HEK293 (cell line): ENCODE results near the gene CTBP2.
A peak's percentile ranks its signal among the peaks of the same experiment; 100 is the strongest.

Experiments used
- CTCF ChIA-PET: fragments of 350-600 bp; formaldehyde crosslinking; extraction: SDS; loops from one replicate; lab custom pipeline; 2021; ENCODE audit warnings: antibody characterized with exemption; lab: Yijun Ruan, JAX
- POLR2A ChIA-PET: fragments of 300-600 bp; formaldehyde crosslinking; extraction: SDS; loops from one replicate; lab custom pipeline; 2020; ENCODE audit warnings: antibody characterized with exemption, inconsistent platforms; lab: Yijun Ruan, JAX
- H3K27ac ChIP-seq: fragments of 200-500 bp; sonication (Bioruptor generic); 2 replicates; pipeline ENCODE4 v1.5.1; 2014; ENCODE audit warnings: low read depth, low read length, control low read depth, inconsistent platforms; ENCODE audit errors: extremely low read depth
- H3K36me3 ChIP-seq, 2 experiments: fragments of 200-500 bp in 1 of 2; sonication (Bioruptor generic) in 1 of 2; 1 replicate in 1 of 2; 2 replicates in 1 of 2; pipeline ENCODE4 v1.5.1; 2014 to 2017; ENCODE audit warnings: inconsistent platforms in 2 of 2, low read length in 2 of 2; ENCODE audit not compliant: control insufficient read depth in 2 of 2, insufficient read depth in 1 of 2
- H3K4me1 ChIP-seq: fragments of 200-500 bp; sonication (Bioruptor generic); 2 replicates; pipeline ENCODE4 v1.5.1; 2014; ENCODE audit warnings: mild to moderate bottlenecking, low read length, inconsistent platforms; ENCODE audit not compliant: control insufficient read depth, insufficient read depth
- H3K4me3 ChIP-seq: 2 replicates; pipeline ENCODE4 v1.5.1; 2011; ENCODE audit warnings: low read depth, mild to moderate bottlenecking, control low read depth, low read length, moderate library complexity
- H3K9me3 ChIP-seq: fragments of 200-500 bp; sonication (Bioruptor generic); 2 replicates; pipeline ENCODE4 v1.5.1; 2014; ENCODE audit warnings: low read depth, low read length, inconsistent platforms; ENCODE audit not compliant: control insufficient read depth, insufficient read depth
- GLIS1 ChIP-seq: fragments of 450-650 bp; formaldehyde crosslinking; IDR thresholded peaks from 2 replicates; pipeline ENCODE4 v1.5.1; 2016; ENCODE audit warnings: missing biosample characterization, missing genetic modification characterization
- OSR2 ChIP-seq: fragments of 450-650 bp; formaldehyde crosslinking; IDR thresholded peaks from 2 replicates; pipeline ENCODE4 v1.5.1; 2016; ENCODE audit warnings: missing biosample characterization, missing genetic modification characterization
- PRDM10 ChIP-seq: fragments of 450-650 bp; formaldehyde crosslinking; IDR thresholded peaks from 2 replicates; pipeline ENCODE4 v1.5.1; 2016; ENCODE audit warnings: missing biosample characterization, missing genetic modification characterization
- SCRT2 ChIP-seq: fragments of 450-650 bp; formaldehyde crosslinking; IDR thresholded peaks from 2 replicates; pipeline ENCODE4 v1.5.1; 2016; ENCODE audit warnings: missing biosample characterization, missing genetic modification characterization
- SP3 ChIP-seq: fragments of 450-650 bp; formaldehyde crosslinking; IDR thresholded peaks from 2 replicates; pipeline ENCODE4 v1.5.1; 2016; ENCODE audit warnings: missing biosample characterization, missing genetic modification characterization
- TRIM28 ChIP-seq: IDR thresholded peaks from 2 replicates; pipeline ENCODE4 v1.6.1; 2011; ENCODE audit warnings: low read length, control low read depth, borderline replicate concordance
- ZBTB17 ChIP-seq: fragments of 450-650 bp; formaldehyde crosslinking; IDR thresholded peaks from 2 replicates; pipeline ENCODE4 v1.5.1; 2016; ENCODE audit warnings: missing biosample characterization, missing genetic modification characterization
- ZBTB7A ChIP-seq: fragments of 450-650 bp; formaldehyde crosslinking; IDR thresholded peaks from 2 replicates; pipeline ENCODE4 v1.5.1; 2016; ENCODE audit warnings: low read depth, missing biosample characterization, missing genetic modification characterization
- ZFP69B ChIP-seq: fragments of 450-650 bp; formaldehyde crosslinking; IDR thresholded peaks from 2 replicates; pipeline ENCODE4 v1.5.1; 2016; ENCODE audit warnings: missing biosample characterization, missing genetic modification characterization
- ZIC2 ChIP-seq: fragments of 450-650 bp; formaldehyde crosslinking; IDR thresholded peaks from 2 replicates; pipeline ENCODE4 v1.5.1; 2016; ENCODE audit warnings: missing biosample characterization, missing genetic modification characterization
- ZNF2 ChIP-seq: fragments of 450-650 bp; formaldehyde crosslinking; IDR thresholded peaks from 2 replicates; pipeline ENCODE4 v1.5.1; 2016; ENCODE audit warnings: missing biosample characterization, missing genetic modification characterization
- ZNF302 ChIP-seq: fragments of 450-650 bp; formaldehyde crosslinking; IDR thresholded peaks from 2 replicates; pipeline ENCODE4 v1.5.1; 2016; ENCODE audit warnings: missing biosample characterization, missing genetic modification characterization, low read depth
- ZNF664 ChIP-seq: fragments of 450-650 bp; formaldehyde crosslinking; IDR thresholded peaks from 2 replicates; pipeline ENCODE4 v1.5.1; 2016; ENCODE audit warnings: missing biosample characterization, missing genetic modification characterization

CTBP2 gene

GRCh38 chr10:125048094-125048864 lies 112.1 kb downstream of the CTBP2 start (continued):
- TF ChIP-seq TRIM28: peak; percentile 68
- TF ChIP-seq SP3 (tag by site-specific recombination): no peak

- no peak overlapping the region for H3K27ac ChIP-seq
- POLR2A ChIA-PET: interaction anchor here (1.5 kb wide), 1 partner anchor 7 kb away, joined by 6 read pairs; no protein-coding TSS in a partner anchor
- H3K4me3 ChIP-seq: no peak overlapping the region
- CTCF ChIA-PET: no interaction called here
- no peaks in the 10 kb centered on the region for H3K9me3 ChIP-seq
- peaks cover 0 to 3% of the 10 kb centered on the region in 2 experiments; a peak in 1 of 3 replicates for H3K36me3 ChIP-seq
- H3K4me1 ChIP-seq: peaks cover 16% of the 10 kb centered on the region
- TF ChIP-seq SCRT2 (tag by site-specific recombination): peak; percentile 66
- TF ChIP-seq ZBTB7A (tag by site-specific recombination): no peak
- TF ChIP-seq, all 188 proteins: peak for 1
Observed at GRCh38 chr10:125043841-125044658, 116.3 kb downstream of the CTBP2 start.

GRCh38 chr10:125041856-125042506 lies 118.4 kb downstream of the CTBP2 start:
- Histone ChIP-seq H3K9me3 (no peaks in the 10 kb centered on the region), H3K36me3 (peaks cover 0 to 8% of the 10 kb centered on the region in 2 experiments; a peak in 1 of 3 replicates), H3K4me3 (no peak overlapping the region), H3K4me1 (peaks cover 16% of the 10 kb centered on the region), H3K27ac (no peak overlapping the region)
- POLR2A ChIA-PET: interaction anchor here (0.5 kb wide), 1 partner anchor 132 kb away, joined by 5 read pairs; no protein-coding TSS in a partner anchor
- CTCF ChIA-PET: no interaction called here
- no peak for TF ChIP-seq ZFP69B (tag by site-specific recombination)
- TF ChIP-seq ZNF302 (tag by site-specific recombination): no peak
- no peak for TF ChIP-seq ZNF2 (tag by site-specific recombination)
- TF ChIP-seq GLIS1: peak; percentile 69
- TF ChIP-seq ZBTB17 (tag by site-specific recombination): peak; percentile 80
- TF ChIP-seq ZIC2: peak; percentile 96

- Histone ChIP-seq H3K4me1 (peaks cover 31% of the 10 kb centered on the region), H3K27ac (no peak overlapping the region)
Observed at GRCh38 chr10:125039354-125039769, 121.0 kb downstream of the CTBP2 start.

More at GRCh38 chr10:125039354-125039769, 121.0 kb downstream of the CTBP2 start:
- POLR2A ChIA-PET: no interaction called here
- Histone ChIP-seq H3K36me3 (peaks cover 0 to 8% of the 10 kb centered on the region in 2 experiments; a peak in 1 of 3 replicates), H3K4me3 (no peak overlapping the region), H3K9me3 (no peaks in the 10 kb centered on the region)
- TF ChIP-seq OSR2 (tag by site-specific recombination) (peak; percentile 51; the same call in 1 of the 2 replicates), PRDM10 (peak; percentile 33; the same call in 1 of the 2 replicates), ZNF664 (tag by site-specific recombination) (no peak)
- CTCF ChIA-PET: interaction anchor here (1.9 kb wide), 1 partner anchor 9 kb away, joined by 10 read pairs; no protein-coding TSS in a partner anchor
